ENCODE measurements around the gene ATG4B. TPM values are rescaled to one million over a fixed set of nuclear protein-coding genes. Genes with fewer than 3 reads are reported as not detected.

The ATG4B gene
- total and polyA plus RNA-seq, 9 of the 15 experiments (the other 6 are each of a cell fraction or from before 2014, with no cell fraction given): 5.9 to 58.8 (median 35.6) TPM

DNA sequence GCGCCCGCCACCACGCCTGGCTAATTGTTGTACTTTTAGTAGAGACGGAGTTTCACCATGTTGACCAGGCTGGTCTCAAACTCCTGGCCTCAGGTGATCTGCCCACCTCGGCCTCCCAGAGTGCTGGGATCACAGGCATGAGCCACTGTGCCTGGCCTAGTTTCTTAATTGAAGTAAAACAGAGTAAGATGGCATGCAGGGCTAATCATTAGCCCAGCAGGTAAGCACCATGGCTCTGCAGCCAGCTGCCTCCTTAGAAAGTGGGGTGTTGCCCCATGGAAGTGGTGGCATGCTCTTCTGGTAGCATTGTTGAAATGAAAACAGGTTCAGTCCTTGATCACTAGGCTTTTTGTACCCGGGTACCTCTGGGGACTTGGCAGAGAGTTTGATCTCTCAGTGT is 12.4 kb downstream of the ATG4B start:
- H3K4me3 ChIP-seq: no peak overlapping the region
- WGBS (ENCODE audit: insufficient coverage, low coverage, missing lambda C conversion rate): 79% methylated on average over 5 of the region's 6 CpGs
- POLR2A ChIA-PET: interaction anchor here (1.1 to 1.4 kb wide), 2 partner anchors 10 to 11 kb away, joined by 4 to 5 read pairs; no protein-coding TSS in a partner anchor
- no peaks in the 10 kb centered on the region for H3K9me3 ChIP-seq (replicated peaks; ENCODE audit: control insufficient read depth, insufficient read depth, low read depth, low read length)
- DNase-seq (ENCODE audit: extremely low read depth in 1 of 4, low spot score in 3 of 4): no peak
- no peak overlapping the region for H3K9ac ChIP-seq (ENCODE audit: insufficient read depth in 1 of 2, low read depth in 2 of 2, low read length in 2 of 2)
- no peak overlapping the region for H3K4me2 ChIP-seq (ENCODE audit: insufficient read depth, low read length)
- peaks cover 40% of the 10 kb centered on the region; the same call in 1 of the 3 replicates for H3K36me3 ChIP-seq (ENCODE audit: control insufficient read depth, insufficient read depth, low read length)
- H3K27me3 ChIP-seq (ENCODE audit: control insufficient read depth in 2 of 2, insufficient read depth in 2 of 2, low read length in 2 of 2): no peaks in the 10 kb centered on the region
- H3K79me2 ChIP-seq (ENCODE audit: control insufficient read depth, insufficient read depth, low read length): peaks cover 27% of the 10 kb centered on the region
- intact Hi-C loops (cut with micrococcal nuclease): no loop called here
- no peak overlapping the region for H3K27ac ChIP-seq (ENCODE audit: extremely low read depth, low read depth, low read length)
- H4K20me1 ChIP-seq (replicated peaks; ENCODE audit: control insufficient read depth, insufficient read depth, low read length): peaks cover 3% of the 10 kb centered on the region; the same call in 1 of the 2 replicates
- no TSS peak for BruUV-seq (replicated peaks)
- in situ Hi-C loops (cut with MboI): no loop called here
- CTCF ChIA-PET (ENCODE audit: low intra/inter-chr PET ratio): no interaction called here
- no peak for ATAC-seq
- H3K9me1 ChIP-seq (ENCODE audit: control insufficient read depth, insufficient read depth, low read length): no peaks in the 10 kb centered on the region
- FAIRE-seq: no peak
- TF ChIP-seq NFYB (IDR thresholded peaks at IDR 0.05; ENCODE audit: extremely low read depth, insufficient read length): no peak
- TF ChIP-seq ZEB2 (IDR thresholded peaks at IDR 0.05): no peak
- no peak for TF ChIP-seq LCOR (CRISPR knock-in tag; IDR thresholded peaks at IDR 0.05)
- TF ChIP-seq RFX7 (CRISPR knock-in tag; IDR thresholded peaks at IDR 0.05): no peak
- no peak for TF ChIP-seq HMG20A (CRISPR knock-in tag; conservative IDR thresholded peaks at IDR 0.05)
- TF ChIP-seq, protein P1, sequence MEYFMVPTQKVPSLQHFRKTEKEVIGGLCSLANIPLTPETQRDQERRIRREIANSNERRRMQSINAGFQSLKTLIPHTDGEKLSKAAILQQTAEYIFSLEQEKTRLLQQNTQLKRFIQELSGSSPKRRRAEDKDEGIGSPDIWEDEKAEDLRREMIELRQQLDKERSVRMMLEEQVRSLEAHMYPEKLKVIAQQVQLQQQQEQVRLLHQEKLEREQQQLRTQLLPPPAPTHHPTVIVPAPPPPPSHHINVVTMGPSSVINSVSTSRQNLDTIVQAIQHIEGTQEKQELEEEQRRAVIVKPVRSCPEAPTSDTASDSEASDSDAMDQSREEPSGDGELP (CRISPR knock-in tag; IDR thresholded peaks at IDR 0.05; ENCODE audit: borderline replicate concordance): no peak
- no peak for TF ChIP-seq KDM2B (CRISPR knock-in tag; IDR thresholded peaks at IDR 0.05)
- no peak for TF ChIP-seq BCOR (IDR thresholded peaks at IDR 0.05)
- no peak for TF ChIP-seq POLR2A (conservative IDR thresholded peaks at IDR 0.05)
- TF ChIP-seq ZNF717 (CRISPR knock-in tag; IDR thresholded peaks at IDR 0.05): no peak
- no peak for TF ChIP-seq COPS2 (conservative IDR thresholded peaks at IDR 0.05)
- TF ChIP-seq, protein P2, sequence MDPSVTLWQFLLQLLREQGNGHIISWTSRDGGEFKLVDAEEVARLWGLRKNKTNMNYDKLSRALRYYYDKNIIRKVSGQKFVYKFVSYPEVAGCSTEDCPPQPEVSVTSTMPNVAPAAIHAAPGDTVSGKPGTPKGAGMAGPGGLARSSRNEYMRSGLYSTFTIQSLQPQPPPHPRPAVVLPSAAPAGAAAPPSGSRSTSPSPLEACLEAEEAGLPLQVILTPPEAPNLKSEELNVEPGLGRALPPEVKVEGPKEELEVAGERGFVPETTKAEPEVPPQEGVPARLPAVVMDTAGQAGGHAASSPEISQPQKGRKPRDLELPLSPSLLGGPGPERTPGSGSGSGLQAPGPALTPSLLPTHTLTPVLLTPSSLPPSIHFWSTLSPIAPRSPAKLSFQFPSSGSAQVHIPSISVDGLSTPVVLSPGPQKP (CRISPR knock-in tag; IDR thresholded peaks at IDR 0.05): no peak
- no peak for TF ChIP-seq SMAD2 (IDR thresholded peaks at IDR 0.05; ENCODE audit: low read depth, low read length)
- no peak for TF ChIP-seq CC2D1A (IDR thresholded peaks at IDR 0.05)
- TF ChIP-seq, protein P3, sequence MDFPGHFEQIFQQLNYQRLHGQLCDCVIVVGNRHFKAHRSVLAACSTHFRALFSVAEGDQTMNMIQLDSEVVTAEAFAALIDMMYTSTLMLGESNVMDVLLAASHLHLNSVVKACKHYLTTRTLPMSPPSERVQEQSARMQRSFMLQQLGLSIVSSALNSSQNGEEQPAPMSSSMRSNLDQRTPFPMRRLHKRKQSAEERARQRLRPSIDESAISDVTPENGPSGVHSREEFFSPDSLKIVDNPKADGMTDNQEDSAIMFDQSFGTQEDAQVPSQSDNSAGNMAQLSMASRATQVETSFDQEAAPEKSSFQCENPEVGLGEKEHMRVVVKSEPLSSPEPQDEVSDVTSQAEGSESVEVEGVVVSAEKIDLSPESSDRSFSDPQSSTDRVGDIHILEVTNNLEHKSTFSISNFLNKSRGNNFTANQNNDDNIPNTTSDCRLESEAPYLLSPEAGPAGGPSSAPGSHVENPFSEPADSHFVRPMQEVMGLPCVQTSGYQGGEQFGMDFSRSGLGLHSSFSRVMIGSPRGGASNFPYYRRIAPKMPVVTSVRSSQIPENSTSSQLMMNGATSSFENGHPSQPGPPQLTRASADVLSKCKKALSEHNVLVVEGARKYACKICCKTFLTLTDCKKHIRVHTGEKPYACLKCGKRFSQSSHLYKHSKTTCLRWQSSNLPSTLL (IDR thresholded peaks at IDR 0.05): no peak
- TF ChIP-seq ARID2 (IDR thresholded peaks at IDR 0.05): no peak
- no peak for TF ChIP-seq IFI16 (CRISPR knock-in tag; IDR thresholded peaks at IDR 0.05)
- H3K4me1 ChIP-seq (replicated peaks in 1 of 2; ENCODE audit: control insufficient read depth in 2 of 2, insufficient read depth in 2 of 2, low read length in 2 of 2): peaks cover 0 to 3% of the 10 kb centered on the region in 2 experiments; a peak in 2 of 5 replicates
- no peak overlapping the region for H2AFZ ChIP-seq (ENCODE audit: low read depth, low read length)
